ENCODE data around the gene TMA7.

DNA sequence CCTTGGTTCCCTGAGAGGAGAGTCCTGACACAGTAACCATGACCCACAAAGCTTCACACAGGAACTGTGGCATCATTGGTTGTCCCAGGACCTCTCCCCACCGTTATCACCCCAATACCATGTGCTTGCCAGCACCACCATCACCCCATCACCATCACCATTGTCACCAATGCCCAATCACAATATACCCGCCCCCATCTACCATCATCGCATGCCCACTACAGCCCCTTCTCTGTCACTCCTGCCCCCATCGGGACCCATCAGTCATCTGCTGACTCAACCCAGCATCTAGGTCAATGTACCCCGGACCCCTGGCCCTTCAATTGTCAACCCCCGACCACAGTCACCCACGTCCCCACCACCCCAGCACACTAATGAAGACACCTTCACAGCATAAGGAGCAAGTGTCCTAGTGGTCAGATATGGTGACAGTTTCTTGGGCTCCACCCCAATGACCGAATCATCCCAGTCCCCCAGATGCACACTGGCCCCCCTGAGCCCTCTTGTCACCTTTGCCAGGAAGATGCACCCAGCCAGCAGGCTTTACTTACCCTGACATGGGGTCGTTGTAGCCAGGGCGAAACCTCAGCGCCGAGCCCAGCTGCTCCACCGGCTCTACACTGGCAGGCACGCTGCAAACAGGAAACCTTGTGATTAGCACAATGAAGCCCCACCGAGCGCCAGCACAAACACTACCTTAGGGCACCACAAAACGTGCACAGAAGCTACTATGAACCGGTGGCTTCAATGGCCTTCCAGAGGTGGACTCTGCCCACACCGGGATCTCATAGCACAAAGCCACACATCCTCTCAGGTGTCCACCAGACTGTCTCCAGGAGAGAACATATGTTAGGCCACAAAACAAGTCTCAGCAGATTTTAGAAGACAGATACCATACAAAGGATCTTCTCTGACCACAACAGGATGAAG is 38.8 kb downstream of the TMA7 start:
- TF ChIP-seq, protein P1, sequence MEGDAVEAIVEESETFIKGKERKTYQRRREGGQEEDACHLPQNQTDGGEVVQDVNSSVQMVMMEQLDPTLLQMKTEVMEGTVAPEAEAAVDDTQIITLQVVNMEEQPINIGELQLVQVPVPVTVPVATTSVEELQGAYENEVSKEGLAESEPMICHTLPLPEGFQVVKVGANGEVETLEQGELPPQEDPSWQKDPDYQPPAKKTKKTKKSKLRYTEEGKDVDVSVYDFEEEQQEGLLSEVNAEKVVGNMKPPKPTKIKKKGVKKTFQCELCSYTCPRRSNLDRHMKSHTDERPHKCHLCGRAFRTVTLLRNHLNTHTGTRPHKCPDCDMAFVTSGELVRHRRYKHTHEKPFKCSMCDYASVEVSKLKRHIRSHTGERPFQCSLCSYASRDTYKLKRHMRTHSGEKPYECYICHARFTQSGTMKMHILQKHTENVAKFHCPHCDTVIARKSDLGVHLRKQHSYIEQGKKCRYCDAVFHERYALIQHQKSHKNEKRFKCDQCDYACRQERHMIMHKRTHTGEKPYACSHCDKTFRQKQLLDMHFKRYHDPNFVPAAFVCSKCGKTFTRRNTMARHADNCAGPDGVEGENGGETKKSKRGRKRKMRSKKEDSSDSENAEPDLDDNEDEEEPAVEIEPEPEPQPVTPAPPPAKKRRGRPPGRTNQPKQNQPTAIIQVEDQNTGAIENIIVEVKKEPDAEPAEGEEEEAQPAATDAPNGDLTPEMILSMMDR (IDR thresholded peaks at IDR 0.05), result no peak
- no peak for TF ChIP-seq POLR2A (IDR thresholded peaks at IDR 0.05)
